ENCODE measurements around the gene ZYG11A. TPM values are rescaled to one million over a fixed set of nuclear protein-coding genes. Genes with fewer than 3 reads are reported as not detected.

ZYG11A gene
- total and polyA plus RNA-seq, 2 donors from 2014 or later, result 0.28 to 0.84 TPM

DNA sequence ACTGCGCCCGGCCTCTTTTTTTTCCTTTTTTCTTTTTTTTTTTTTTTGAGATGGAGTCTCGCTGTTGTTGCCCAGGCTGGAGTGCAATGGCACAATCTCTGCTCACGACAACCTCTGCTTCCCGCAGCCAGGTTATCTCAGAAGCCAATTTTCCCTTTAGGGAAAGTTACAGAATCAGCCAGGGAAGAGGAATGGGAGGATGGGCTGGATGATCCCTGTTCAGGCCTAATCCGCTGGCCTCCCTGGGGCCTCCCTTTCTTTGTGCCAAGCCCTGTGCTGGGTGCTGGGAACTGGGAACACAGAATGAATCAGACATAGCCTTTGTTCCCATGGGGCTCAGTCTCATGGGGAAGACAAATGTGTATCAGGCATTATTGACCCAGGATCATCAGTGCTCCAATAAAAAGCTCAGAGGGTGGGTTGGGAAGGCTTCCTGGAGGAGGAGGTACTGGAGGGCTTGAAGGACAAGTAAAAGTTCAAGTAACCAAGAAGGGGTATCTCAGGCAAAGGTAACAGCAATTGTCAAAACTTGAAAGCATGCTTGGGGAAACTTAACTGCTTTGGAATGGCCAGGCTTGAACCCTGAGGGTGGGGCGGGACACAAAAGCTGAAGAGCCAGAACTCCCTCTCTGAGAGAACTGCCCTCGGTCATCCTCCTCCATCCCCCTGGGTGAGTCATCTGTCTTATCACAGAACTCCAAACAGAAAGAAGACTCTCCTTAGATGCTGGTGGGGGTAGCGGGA lies 64.7 kb downstream of the ZYG11A start:
- Histone ChIP-seq H3K4me3 (ENCODE audit: low read length in 3 of 3) (no peak overlapping the region), H3K27me3 (ENCODE audit: control insufficient read depth, insufficient read depth, low read length) (no peaks in the 10 kb centered on the region), H3K4me1 (ENCODE audit: control insufficient read depth in 2 of 3, insufficient read depth in 2 of 3, low read depth in 1 of 3, low read length in 3 of 3) (peaks cover 0 to 11% (median 10%) of the 10 kb centered on the region in 3 donors), H3K9me3 (ENCODE audit: control insufficient read depth in 2 of 3, insufficient read depth in 1 of 3, low read length in 3 of 3) (no peaks in the 10 kb centered on the region), H3K9ac (ENCODE audit: low read length in 3 of 3) (no peak overlapping the region), H3K36me3 (ENCODE audit: control insufficient read depth in 2 of 3, insufficient read depth in 3 of 3, low read length in 3 of 3) (peaks cover 0 to 8% (median 4%) of the 10 kb centered on the region in 3 donors), H3K27ac (ENCODE audit: low read depth in 2 of 2, low read length in 2 of 2) (no peak overlapping the region)
- FAIRE-seq, result no peak
- DNase-seq, result no peak
- TF ChIP-seq, protein P1, sequence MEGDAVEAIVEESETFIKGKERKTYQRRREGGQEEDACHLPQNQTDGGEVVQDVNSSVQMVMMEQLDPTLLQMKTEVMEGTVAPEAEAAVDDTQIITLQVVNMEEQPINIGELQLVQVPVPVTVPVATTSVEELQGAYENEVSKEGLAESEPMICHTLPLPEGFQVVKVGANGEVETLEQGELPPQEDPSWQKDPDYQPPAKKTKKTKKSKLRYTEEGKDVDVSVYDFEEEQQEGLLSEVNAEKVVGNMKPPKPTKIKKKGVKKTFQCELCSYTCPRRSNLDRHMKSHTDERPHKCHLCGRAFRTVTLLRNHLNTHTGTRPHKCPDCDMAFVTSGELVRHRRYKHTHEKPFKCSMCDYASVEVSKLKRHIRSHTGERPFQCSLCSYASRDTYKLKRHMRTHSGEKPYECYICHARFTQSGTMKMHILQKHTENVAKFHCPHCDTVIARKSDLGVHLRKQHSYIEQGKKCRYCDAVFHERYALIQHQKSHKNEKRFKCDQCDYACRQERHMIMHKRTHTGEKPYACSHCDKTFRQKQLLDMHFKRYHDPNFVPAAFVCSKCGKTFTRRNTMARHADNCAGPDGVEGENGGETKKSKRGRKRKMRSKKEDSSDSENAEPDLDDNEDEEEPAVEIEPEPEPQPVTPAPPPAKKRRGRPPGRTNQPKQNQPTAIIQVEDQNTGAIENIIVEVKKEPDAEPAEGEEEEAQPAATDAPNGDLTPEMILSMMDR (IDR thresholded peaks at IDR 0.05; ENCODE audit: borderline replicate concordance, extremely low read depth, insufficient read depth), result no peak
- intact Hi-C loops (cut with DNase I), result no loop called here

- Histone ChIP-seq H3K27ac (ENCODE audit: low read depth in 2 of 2, low read length in 2 of 2) (no peak overlapping the region), H3K36me3 (ENCODE audit: control insufficient read depth in 2 of 3, insufficient read depth in 3 of 3, low read length in 3 of 3) (peaks cover 0 to 8% (median 4%) of the 10 kb centered on the region in 3 donors), H3K4me3 (ENCODE audit: low read length in 3 of 3) (no peak overlapping the region), H3K9me3 (ENCODE audit: control insufficient read depth in 2 of 3, insufficient read depth in 1 of 3, low read length in 3 of 3) (no peaks in the 10 kb centered on the region), H3K27me3 (ENCODE audit: control insufficient read depth, insufficient read depth, low read length) (no peaks in the 10 kb centered on the region), H3K9ac (ENCODE audit: low read length in 3 of 3) (no peak overlapping the region), H3K4me1 (ENCODE audit: control insufficient read depth in 2 of 3, insufficient read depth in 2 of 3, low read depth in 1 of 3, low read length in 3 of 3) (peaks cover 0 to 11% (median 10%) of the 10 kb centered on the region in 3 donors)
- no peak for FAIRE-seq
- TF ChIP-seq, protein P1 (IDR thresholded peaks at IDR 0.05; ENCODE audit: borderline replicate concordance, extremely low read depth, insufficient read depth), result no peak
- intact Hi-C loops (cut with DNase I), result no loop called here
- no peak for DNase-seq
Measured at GRCh38 chr1:52907812-52908153, 65.2 kb downstream of the ZYG11A start.

DNA sequence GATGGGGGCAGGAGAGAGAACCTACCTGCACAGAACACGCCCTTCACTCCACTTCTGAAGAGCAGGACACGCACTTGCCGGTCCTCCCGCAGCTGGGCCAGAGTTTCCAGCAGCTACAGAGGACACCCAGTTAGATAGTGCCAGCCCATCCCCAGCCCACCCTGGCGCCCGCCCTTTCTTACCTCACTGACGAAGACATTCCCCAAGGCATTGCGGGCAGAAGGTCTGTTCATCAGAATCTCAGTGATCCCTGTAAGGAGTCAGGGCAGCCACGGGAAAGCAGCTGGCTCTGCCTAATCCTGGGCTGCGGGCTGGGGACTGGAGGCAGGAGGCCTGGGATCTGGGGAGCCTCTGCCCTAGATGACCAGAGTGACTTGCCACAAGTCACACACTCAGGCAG lies 69.0 kb downstream of the ZYG11A start:
- no peak overlapping the region for H3K9ac ChIP-seq (ENCODE audit: low read length in 3 of 3)
- H3K4me1 ChIP-seq (ENCODE audit: control insufficient read depth in 2 of 3, insufficient read depth in 2 of 3, low read depth in 1 of 3, low read length in 3 of 3), result peaks cover 0 to 3% (median 0%) of the 10 kb centered on the region in 3 donors
- H3K9me3 ChIP-seq (ENCODE audit: control insufficient read depth in 2 of 3, insufficient read depth in 1 of 3, low read length in 3 of 3), result no peaks in the 10 kb centered on the region
- no peak for DNase-seq
- no peaks in the 10 kb centered on the region for H3K27me3 ChIP-seq (ENCODE audit: control insufficient read depth, insufficient read depth, low read length)
- no peak overlapping the region for H3K27ac ChIP-seq (ENCODE audit: low read depth in 2 of 2, low read length in 2 of 2)
- peaks cover 0 to 7% (median 3%) of the 10 kb centered on the region in 3 donors for H3K36me3 ChIP-seq (ENCODE audit: control insufficient read depth in 2 of 3, insufficient read depth in 3 of 3, low read length in 3 of 3)
- FAIRE-seq, result no peak
- TF ChIP-seq, protein P1 (IDR thresholded peaks at IDR 0.05; ENCODE audit: borderline replicate concordance, extremely low read depth, insufficient read depth), result no peak
- intact Hi-C loops (cut with DNase I), result no loop called here
- H3K4me3 ChIP-seq (ENCODE audit: low read length in 3 of 3), result no peak overlapping the region
